ENCODE measurements around the gene FAM25A.
"Not testable (repeated sequence)": the region's sequence is repeated elsewhere in the genome, so short reads cannot be mapped to it uniquely, and the experiment has no call there.

FAM25A gene

DNA sequence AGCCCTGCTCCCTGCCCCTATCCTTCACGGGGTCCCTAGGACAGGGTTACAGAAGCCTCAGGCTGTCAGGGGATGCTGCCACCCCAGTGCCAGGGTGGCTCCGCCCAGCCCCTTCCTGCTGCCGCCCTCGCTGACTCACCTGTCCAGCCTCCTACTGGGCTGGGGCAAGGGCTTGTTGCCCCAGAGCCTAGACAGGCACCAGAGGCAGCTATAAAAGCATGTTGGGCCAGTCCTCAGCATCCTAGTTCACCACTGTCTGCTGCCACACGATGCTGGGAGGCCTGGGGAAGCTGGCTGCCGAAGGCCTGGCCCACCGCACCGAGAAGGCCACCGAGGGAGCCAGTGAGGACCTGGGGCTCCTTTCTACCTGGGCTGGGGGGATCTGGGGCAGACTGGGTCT, at the start of gene FAM25A:
Gene FAM25A, plus strand, starts transcription at position 239 of the 400 bp plus-strand sequence. Its CDS starts 31 bp downstream, at position 270.
- not testable (repeated sequence) for DNase-seq (ENCODE audit: extremely low read depth, low read depth); H3K4me3 ChIP-seq (replicated peaks; ENCODE audit: low read depth, low read length)

DNA sequence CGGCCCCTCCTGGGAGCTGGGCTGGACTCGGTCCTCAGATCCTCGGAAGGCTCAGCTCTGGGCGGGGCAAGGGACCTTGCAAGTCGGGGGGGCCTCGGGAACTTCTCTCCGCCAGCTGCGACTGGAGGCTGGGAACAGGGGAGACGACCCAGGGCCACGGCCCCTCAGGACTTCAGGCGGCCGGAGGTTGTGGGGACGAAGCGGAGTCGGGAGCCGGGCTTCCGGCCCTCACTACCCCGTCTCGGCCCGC, 49.2 kb upstream of the FAM25A start:
- peak overlapping the region; percentile 61 for H3K4me3 ChIP-seq (replicated peaks; ENCODE audit: low read depth, low read length)
- no peak for DNase-seq (ENCODE audit: extremely low read depth, low read depth)
- TF ChIP-seq, protein P1, sequence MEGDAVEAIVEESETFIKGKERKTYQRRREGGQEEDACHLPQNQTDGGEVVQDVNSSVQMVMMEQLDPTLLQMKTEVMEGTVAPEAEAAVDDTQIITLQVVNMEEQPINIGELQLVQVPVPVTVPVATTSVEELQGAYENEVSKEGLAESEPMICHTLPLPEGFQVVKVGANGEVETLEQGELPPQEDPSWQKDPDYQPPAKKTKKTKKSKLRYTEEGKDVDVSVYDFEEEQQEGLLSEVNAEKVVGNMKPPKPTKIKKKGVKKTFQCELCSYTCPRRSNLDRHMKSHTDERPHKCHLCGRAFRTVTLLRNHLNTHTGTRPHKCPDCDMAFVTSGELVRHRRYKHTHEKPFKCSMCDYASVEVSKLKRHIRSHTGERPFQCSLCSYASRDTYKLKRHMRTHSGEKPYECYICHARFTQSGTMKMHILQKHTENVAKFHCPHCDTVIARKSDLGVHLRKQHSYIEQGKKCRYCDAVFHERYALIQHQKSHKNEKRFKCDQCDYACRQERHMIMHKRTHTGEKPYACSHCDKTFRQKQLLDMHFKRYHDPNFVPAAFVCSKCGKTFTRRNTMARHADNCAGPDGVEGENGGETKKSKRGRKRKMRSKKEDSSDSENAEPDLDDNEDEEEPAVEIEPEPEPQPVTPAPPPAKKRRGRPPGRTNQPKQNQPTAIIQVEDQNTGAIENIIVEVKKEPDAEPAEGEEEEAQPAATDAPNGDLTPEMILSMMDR (IDR thresholded peaks at IDR 0.05; ENCODE audit: low read depth, low read length, missing control alignments), result no peak

DNA sequence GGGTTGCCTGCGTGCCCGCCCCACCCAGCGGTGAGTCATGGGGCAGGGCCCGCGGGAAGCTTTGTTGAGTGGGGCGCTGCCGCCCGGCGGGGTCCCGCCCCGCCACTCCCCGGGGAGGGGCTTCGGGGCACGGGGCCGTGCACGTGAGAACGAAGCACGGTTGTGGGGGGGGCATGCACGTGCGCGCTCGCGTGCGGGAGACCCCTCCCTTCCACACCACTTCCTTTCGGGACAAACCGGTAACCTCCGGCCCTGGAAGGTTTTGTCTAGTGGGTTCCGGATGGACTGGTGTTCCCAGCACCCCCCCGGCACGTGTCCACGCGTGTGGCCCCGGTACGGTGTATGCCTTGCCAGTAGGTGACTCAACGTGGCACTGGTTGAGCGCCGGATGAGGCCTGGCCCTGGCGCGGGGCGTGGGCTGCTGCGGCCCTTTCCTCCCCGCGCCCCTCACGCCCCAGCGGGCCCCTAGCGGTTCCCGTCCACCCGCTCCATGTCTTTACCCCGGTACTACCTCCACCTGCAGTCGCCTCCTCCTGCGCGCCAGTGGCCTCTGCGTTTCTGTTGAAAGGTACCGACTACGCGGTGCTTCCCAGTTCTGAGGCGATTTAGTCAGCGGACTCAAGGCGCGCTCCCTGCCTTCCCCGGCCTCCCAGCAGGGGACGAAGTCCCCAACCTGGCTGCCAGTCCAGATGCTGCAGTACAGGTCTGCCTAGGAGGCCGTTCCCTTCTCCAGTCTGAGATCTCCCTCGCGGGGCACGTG, 48.7 kb upstream of the FAM25A start:
- no peak for DNase-seq (ENCODE audit: extremely low read depth, low read depth)
- H3K4me3 ChIP-seq (replicated peaks; ENCODE audit: low read depth, low read length), result peak overlapping the region; percentile 61
- TF ChIP-seq, protein P1 (IDR thresholded peaks at IDR 0.05; ENCODE audit: low read depth, low read length, missing control alignments), result no peak

DNA sequence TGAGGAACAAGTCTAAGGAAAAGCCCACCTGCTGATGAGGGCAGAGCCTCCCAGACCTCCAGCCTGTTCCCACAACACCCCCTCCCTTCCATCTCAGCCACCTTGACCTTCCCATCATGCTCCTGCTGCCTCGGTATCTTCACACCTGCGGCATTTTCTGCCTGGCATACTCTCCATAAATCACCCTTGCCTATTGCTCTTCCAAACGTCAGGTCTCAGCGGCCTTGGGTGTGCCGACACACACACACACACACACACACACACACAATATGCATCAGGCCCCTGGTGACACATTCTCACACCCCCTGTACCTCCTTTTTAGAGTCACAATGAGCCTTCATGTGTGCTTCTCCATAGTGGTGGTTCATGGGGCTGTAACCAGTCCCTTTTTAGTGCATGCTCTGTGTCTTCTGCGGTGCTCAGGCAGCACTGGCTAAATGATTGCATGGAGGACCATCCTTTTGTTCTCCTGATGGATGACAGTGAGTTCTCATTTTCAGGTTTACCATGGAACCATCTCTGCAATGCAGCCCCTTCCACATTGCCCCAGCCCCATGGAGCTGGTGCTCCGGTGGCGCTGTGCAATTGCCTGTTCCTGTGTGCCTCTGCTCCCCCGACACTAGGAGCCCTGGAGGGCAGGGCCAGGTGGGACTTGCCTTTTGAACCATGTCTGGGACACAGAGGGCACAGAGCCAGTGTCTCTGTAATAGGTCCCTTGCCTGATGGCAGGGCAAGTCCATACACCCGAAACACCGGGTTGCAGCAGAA, 47.3 kb upstream of the FAM25A start:
- TF ChIP-seq, protein P1 (IDR thresholded peaks at IDR 0.05; ENCODE audit: low read depth, low read length, missing control alignments), result no peak
- no peak for DNase-seq (ENCODE audit: extremely low read depth, low read depth)
- no peak overlapping the region for H3K4me3 ChIP-seq (replicated peaks; ENCODE audit: low read depth, low read length)

DNA sequence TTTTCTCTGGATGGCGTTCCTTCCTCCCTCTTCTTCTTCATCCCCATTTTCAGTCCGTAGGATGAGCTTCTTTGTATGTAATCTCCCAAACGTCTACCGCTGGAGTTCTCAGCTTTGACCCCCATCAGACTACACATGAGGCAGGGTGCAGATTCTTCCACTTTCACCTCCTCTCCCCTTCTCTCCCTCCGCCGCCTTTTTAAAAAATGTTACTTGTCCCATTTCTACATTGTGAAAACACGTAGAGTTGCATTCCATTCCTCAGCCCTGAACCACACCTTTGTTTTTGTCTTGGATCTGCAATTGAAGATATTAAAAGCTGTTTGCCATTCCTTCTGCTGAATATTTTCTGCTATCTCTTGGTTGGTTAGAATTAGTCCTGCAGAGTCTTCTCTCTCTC, 45.6 kb upstream of the FAM25A start:
- no peak overlapping the region for H3K4me3 ChIP-seq (replicated peaks; ENCODE audit: low read depth, low read length)
- TF ChIP-seq, protein P1 (IDR thresholded peaks at IDR 0.05; ENCODE audit: low read depth, low read length, missing control alignments), result no peak
- no peak for DNase-seq (ENCODE audit: extremely low read depth, low read depth)

DNA sequence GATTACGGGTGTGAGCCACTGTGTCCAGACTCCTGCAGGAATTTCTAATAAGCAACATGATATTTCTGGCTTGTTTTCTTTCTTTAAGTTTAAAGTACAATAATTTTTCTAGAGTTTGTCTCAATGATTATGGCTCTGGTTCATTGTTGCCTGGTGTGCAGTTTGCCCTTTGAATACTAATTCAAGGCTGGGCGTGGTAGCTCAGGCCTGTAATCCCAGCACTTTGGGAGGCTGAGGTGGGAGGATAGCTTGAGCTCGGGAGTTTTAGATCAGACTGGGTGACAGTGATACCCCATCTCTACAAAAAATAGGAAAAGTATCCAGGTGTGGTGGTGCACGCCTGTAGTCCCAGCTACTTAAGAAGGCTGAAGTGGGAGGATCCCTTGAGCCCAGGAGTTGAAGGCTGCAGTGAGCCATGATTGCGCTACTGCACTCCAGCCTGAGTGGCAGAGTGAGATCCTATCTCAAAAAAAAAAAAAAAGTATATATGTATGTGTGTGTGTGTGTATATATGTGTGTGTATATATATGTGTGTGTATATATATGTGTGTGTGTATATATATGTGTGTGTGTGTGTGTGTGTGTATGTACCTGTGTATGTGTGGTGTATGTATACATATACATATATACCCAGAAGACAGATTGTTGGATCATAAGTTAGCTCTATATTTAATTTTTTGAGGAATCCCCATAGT, 43.6 kb upstream of the FAM25A start:
- H3K4me3 ChIP-seq (replicated peaks; ENCODE audit: low read depth, low read length), result no peak overlapping the region
- TF ChIP-seq, protein P1 (IDR thresholded peaks at IDR 0.05; ENCODE audit: low read depth, low read length, missing control alignments), result no peak
- DNase-seq (ENCODE audit: extremely low read depth, low read depth), result no peak

DNA sequence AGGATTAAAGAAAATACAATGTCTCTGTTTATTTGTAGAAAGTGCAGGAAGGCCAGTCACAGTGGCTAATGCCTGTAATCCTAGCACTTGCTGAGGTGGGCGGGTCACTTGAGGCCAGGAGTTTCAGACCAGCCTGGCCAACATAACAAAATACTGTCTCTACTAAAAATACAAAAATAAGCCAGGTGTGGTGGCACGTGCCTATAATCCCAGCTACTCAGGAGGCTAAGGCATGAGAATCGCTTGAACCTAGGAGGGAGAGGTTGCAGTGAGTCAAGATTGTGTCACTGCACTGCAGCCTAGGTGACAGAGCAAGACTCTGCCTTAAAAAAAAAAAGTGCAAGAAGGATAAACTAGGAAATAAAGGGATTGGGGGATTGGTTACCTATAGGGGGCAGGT, 41.6 kb upstream of the FAM25A start:
- not testable (repeated sequence) for DNase-seq (ENCODE audit: extremely low read depth, low read depth); H3K4me3 ChIP-seq (replicated peaks; ENCODE audit: low read depth, low read length)
